Jurkat, Clone E6-1 (cell line): ENCODE measurements around the gene LMTK3.

Experiments used
- DNase-seq: peaks from one replicate; pipeline ENCODE4 v3.0.0-alpha.2; 2011; ENCODE audit warnings: low read depth, low spot score
- H3K4me3 ChIP-seq: 2 replicates; pipeline ENCODE4 v1.5.1; 2011; ENCODE audit warnings: mild to moderate bottlenecking, low read length, control low read depth, moderate library complexity

Gene LMTK3

DNA sequence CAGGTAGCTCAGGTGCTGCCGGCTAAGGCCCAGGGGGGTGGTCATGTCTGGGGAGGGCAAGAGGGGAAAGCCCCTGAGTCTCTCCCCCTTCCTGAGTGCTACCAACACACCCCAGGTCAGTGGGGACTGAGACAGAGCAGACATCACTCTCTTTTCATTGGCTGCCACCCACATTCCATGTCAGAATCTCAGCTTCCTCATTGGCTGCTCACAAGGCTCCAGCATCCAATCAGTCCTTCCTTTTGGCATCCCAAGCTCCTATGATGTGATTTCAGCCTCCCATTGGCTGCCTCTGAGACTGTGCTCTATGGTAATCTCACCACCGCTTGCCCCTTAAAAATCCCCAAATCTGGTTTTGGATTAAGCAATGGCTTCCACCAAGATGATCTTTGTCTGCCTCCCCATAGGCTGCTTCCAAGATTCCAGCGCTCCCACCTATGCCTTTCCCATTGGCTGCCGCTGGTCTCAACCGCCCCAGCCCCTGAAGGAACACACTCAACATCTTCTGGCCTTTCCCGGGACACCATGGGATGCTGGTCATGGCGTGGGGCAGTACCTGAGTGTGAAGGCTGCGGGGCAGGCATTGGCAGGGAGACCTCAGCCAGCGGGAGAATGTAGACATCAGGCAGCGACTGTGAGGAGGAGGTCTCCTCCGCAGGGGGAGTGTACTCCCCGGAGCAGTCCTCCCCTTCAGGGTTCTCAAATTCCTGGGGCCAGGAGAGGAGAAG, 2.0 kb downstream of the LMTK3 start:
- no peak for DNase-seq
- no peak overlapping the region for H3K4me3 ChIP-seq

DNA sequence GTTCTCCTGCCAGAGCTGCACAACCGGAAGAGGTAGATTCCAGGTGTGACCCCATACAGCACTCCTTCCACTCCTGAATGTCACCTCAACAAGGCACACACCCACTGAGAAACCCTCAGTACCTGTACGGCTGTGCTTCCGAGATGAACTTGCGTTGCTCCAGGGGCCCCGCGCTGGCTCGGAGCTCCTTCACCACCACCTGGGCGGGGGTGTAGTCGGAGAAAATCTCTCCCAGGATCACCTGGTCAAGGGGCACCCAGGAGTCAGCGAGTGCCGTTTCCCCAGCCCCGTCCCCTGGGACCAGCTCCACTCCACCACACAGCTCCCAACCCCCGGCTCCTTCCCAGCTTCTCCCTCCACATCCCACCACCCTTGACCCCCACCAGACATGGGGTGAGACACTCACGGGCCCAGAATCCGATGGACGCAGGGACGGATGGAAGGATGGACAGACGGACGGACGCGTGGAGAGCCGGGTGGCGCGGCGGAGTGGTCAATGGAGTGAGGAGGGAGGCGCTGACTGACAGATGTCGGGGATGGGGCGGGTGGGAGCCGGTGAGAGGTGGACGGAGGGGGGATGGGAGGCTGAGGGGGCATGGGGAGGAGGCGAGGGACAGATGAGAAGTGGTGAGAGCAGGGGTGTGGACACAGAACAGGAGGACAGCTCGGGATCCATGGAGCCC, 2.8 kb downstream of the LMTK3 start:
- H3K4me3 ChIP-seq = no peak overlapping the region
- no peak for DNase-seq

DNA sequence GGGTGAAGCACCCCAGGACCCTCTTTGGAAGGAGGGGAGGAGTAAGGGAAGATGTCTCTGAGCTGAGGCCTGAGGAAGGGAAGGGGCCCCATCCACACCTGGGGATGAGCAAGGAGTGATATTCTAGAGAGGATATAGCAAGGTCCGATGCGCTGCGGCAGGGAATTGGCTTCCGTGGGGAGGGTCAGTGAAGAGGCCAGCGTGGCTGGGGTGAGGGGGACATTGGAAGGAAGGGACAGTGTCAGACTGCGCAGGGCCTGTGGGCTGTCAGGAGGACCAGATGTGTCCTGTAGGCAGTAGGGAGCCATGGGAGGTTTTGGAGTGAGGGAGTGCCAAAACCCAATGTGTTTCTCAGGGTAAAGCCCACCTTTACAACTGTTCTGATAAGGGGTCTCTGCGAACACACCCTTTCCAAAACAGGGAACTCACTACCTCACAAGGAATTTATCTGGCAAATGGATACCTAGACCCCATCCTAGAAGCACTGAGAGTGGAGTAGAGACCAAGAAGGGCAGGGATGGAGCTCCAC, 3.7 kb downstream of the LMTK3 start:
- H3K4me3 ChIP-seq = no peak overlapping the region
- DNase-seq = no peak

DNA sequence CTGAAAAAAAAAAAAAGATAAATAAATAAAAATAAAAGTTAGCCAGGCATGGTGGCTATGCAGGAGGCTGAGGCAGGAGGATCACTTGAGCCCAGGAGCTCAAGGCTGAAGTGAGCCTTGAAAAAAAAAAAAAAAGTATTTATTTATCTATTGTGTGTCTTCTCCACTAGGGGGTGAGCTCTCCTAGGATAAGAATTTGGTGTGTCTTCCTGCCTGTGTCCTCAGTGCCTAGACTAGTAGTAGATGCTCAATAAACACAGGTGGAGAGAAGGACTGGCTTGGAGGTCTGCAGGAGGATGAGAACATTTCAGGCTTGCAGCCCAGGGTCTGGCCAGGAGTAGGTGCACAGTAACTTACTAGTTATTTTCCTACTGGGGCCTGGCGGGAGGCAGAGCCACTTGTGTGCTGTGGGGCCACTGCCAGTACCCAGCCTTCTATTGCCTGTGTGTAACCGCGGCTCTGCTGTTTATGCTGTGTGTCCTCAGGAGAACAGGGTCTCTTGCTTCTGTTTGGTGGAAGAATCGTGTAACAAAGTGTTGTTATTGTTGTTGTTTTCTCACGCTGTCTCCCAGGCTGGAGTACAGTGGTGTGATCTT, 5.4 kb downstream of the LMTK3 start:
- peak; percentile 60 for DNase-seq
- H3K4me3 ChIP-seq = no peak overlapping the region

DNA sequence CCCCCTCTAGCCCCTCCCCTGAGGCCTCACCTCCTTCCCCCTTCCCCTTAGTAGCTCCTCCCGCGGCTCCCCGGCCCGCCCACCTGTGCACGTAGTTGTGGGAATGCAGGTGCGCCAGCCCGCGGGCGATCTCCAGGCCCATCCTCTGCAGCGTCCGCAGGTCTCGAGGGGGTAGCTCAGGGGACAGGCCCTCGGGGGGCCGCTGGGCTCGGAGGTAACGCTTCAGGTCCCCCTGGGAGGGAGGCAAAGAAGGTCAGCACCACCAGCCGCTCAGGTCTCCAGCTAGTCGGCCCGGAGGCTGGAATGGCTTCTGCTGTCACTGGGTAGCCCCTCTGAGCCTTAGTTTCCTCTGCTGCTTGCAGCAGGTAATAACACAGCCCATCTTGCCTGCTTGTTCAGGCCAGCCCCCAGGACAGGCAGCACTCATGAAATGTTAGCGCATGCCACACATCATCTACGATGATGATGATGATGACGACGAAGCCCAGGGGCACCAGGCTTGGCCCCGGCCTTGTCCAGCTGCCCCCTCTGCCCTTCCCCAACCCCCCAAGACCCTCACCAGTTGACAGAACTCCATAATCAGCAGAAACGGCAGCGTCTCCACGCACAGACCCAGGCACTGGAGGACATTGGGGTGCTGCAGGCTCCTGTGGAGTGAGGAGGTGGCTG, 9.2 kb downstream of the LMTK3 start:
- H3K4me3 ChIP-seq = peak overlapping the region; percentile 27
- no peak for DNase-seq

DNA sequence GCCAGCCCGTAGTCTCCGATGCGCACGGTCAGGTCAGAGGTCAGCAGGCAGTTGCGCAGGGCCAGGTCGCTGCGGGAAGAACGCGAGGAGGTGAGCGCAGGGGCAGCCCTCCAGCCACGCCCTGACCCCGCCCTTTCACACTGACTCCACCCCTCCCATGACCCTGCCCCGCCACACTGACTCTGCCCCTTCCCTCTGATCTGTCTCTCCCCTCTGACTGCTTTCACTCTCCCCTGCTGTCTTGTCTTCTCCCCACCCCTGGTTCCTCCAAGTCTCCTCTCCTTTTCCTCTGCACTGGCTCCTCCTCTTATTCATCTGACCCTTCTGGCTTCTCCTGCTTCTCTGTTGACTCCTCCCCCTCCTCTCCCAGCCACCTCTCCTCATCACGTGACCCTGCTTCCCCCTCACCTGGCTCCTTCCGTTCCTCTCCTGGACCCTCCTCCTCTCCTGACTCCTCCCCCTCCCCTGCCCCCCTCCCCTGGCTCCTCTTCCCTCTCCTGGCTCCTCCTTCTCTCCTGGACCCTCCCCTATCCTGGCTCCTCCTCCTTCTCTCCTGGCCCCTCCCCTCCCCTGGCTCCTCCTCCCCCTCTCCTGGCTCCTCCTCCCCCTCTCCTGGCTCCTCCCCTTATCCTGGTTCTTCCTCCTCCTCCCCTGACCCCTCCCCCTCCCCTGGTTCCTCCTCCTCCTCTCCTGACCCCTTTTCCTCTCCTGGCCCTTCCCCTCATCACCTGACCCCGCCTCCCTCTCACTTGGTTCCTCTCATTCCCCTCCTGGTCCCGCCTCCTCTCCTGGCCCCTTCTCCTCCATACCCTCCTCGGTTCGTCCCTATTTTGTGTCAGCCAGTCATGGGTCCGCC, 9.9 kb downstream of the LMTK3 start:
- H3K4me3 ChIP-seq = peak overlapping the region; percentile 0
- DNase-seq = peak; percentile 88

DNA sequence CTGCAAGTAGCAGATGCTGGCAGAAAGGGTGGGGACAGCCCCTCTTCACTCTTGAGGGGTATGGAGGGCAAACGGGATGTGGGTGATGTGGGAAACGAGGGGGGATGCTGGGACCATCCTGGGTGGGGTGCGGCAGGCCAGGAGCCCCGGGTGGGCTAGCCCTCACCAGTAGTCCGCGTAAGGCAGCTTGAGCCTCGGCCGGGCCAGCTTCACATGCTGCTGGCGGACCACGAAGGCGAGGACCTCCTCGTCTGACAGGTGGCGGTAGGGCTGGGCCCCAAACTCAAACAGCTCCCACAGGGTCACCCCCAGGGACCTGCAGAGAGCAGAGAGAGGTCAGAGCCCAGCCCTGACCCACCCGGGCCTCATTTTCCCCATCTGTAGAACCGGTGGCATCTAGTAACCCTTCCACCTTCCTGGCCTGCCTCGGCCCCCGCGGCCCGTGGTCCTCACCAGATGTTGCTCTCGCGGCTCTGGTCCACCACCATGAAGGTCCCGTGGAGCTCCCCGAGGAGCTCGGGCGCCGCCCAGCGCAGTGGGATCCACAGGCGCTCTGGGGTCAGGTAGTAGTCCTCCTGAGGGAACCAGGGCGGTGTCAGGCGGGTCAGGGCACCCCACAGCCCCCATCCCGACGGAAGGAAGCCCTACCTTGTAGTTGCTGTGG, 10.7 kb downstream of the LMTK3 start:
- peak overlapping the region; percentile 0; the same call in 1 of the 2 replicates for H3K4me3 ChIP-seq

DNA sequence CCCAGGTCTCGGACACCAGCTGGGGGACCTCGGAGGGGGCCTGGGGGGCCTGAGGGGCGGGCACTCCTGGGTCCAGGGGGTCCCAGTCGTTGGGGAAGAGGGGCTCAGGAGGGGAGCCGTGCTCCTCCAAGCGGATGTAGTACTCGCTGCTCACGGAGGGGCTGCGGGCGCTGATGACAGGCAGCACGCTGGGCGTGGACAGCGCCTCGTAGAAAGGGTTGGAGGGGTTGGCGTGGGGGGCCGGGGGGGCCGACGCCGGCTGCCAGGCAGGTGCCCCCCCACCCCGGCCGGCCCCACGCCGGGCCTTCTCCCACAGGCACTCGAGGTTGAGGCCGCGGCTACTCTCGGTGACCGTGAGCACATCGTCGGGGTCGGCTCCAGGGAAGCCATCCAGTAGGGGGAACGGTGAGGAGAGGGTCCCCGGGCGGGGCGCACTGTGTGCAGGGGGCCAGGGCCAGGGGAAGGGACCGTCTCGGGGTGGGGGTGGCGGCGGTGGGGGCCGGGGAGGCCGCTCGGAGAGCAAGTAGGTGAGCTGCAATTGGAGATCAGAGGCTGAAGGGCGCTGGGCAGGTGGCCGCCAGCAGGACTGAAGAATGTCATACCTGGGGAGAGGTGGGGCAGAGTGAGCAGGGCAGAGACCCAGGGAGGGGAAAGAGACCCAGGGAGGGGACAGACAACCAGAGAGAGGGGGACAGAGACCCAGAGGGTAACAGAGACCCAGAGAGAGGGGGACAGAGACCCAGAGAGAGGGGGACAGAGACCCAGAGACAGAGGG, 12.1 kb downstream of the LMTK3 start:
- no peak overlapping the region for H3K4me3 ChIP-seq
- DNase-seq = no peak

More for the DNA sequence above, 10.7 kb downstream of the LMTK3 start:
- no peak for DNase-seq

DNA sequence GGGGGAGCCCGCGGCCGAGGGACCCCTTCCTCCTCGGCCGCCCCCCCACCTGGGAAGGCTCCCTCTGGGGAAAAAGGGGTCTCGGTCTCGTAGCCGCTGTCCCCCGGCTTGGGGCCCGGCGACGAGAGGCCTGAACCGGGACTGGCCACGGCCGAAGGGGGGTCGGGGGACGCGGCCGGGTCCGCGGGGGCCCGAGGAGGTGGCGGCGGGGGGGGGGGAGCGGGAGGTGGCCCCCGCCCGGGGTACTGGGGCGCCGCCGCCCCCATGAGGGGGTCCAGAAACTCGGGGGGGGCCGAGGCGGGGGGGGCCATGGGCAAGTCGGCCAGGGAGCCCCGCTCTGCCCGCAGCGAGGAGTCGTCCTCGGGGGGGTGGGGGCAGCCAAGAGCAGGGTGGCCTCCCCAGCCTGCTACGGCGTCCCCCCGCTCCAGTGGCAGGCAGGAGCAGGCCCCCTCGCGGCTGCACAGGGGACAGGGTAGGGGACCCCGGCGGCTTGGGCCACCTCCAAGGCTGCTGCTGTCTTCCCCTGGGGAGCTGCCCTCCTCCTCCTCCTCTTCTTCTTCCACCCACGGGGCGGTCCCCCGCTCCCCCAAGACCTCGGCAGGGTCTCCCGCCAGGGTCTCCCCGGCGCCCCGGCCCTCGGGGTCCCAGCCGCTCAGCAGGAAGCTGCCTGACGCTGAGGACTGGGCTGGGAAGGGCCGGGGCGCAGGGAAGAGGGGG, 12.9 kb downstream of the LMTK3 start:
- DNase-seq = no peak
- H3K4me3 ChIP-seq = no peak overlapping the region

DNA sequence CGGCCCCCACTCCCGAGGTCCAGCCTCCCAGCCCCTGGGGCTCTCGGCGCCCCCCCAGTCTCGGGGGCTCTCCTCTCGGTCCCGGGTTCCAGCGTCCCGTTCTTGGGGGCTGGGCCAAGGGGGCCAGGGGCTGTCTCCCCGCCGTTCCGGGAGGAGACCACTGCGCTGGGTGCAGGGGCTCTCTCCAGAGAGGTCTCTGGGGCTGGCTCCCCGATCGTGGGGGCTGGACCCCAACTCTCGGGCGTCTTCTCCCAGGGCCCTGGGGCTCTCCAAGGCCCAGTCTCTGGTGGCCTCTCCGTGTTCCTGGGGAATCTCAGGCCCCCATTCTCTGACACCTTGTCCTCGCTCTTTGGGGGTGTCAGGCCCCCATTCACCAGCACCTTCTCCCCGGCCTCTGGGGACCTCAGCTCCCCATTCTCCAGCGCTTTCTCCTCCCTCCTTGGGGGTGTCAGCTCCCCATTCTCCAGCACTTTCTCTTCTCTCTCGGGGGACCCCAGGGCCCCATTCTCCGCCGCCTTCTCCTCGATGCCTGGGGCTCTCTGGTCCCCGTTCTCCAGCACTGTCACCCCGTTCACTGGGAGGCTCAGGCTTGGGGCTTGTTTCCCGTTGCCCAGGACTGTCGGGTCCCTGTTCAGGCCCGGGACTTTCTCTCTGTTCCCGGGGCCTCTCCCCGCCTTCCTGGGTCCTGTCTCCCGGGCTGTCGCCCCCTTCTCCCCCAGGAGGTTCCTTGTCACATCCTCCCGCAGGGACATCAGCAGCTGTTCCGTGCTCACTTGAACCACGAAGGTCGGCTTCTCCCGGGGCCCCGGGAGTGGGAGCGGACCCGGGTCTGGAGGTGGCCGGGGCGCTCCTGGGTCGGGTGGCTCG, 13.7 kb downstream of the LMTK3 start:
- H3K4me3 ChIP-seq = no peak overlapping the region
- no peak for DNase-seq

DNA sequence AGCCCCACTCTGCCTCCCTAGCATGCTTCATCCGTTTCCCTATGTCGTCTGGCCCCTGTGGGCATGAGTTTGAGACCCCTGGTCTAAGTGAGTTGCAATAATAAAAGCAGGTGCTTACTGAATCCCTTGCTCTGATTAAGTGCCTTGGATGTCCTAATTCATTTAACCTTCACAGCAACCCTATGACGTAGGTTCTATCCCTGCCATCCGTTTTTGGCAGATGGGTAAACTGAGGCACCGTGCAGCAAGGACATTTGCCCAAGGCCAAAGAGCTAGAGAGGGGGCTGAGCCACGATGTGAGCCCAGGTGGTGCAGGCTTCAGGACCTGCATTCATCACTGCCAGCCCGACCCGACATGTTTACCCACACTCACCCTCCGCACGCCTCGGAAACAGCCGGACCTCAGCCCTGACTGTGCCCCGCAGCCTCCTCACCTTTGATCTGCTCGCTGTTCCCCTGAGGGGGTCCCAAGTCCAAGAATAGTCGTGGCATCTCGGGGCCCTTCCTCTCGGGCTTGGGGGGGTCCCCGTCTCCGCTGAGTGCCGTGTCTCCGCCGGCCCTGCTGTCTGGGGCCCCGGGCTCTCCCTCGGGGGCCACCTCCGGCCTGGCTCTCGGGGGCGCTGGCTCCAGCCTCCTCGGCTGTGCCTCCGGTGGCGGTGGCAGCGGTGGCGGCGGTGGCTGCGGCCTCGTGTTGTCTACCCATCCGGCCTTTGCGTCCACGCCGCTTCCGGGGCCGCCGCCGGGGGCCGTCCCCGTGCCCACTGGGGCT, 14.5 kb downstream of the LMTK3 start:
- no peak for DNase-seq

DNA sequence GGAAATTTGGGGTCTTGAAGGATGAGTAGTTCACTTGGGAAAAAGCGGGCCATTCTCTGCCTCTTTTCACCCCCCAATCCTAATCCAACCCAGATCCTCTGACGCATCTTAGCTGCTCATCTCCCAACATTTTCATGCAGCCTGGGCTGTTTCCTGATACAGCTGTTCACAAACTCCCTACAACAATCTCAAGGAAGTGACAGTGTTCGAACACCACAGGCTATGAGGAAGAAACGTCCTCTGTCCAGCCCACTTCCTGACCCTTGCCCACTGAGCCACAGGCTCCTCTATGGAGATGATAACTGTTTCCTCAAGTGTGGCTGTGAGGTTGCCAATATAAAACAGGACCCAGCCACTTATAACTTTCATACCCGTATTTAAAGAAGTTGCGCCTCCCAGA, 16.2 kb downstream of the LMTK3 start:
- no peak overlapping the region for H3K4me3 ChIP-seq
- no peak for DNase-seq

More for the DNA sequence above, 14.5 kb downstream of the LMTK3 start:
- H3K4me3 ChIP-seq = no peak overlapping the region

DNA sequence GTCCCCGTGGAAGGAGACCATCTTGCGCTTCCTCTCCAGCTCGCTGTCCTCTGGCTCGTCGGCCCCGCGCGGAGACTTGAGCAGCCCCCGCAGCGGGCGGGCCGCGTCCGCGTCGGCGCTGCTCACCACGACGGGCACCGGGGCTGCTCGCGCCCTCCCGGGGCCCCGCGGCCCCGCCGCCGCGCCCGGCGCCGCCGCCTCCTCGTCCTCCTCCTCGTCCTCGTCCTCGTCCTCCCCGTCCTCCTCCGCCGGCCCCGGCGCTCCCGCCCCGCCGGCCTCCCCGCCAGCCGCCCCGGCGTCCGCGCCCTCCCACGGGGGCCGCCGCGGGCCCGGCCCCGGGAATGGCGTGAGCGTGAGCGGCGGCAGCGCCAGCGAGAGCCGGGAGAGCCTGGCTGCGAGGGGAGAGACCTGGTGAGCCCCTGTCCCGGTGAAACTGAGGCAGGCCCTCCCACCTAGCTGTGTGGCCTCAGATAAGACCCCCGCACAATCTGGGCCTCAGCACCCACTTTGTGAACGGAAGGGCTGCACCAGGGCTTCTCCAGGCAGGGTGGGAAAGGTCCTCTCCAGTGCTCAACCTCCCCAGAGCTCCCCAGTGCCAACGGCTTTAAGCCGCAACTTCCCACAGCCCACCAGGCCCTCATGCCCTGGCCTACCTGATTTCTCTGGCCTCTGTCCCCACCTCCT, 17.8 kb downstream of the LMTK3 start:
- H3K4me3 ChIP-seq = no peak overlapping the region
- no peak for DNase-seq

DNA sequence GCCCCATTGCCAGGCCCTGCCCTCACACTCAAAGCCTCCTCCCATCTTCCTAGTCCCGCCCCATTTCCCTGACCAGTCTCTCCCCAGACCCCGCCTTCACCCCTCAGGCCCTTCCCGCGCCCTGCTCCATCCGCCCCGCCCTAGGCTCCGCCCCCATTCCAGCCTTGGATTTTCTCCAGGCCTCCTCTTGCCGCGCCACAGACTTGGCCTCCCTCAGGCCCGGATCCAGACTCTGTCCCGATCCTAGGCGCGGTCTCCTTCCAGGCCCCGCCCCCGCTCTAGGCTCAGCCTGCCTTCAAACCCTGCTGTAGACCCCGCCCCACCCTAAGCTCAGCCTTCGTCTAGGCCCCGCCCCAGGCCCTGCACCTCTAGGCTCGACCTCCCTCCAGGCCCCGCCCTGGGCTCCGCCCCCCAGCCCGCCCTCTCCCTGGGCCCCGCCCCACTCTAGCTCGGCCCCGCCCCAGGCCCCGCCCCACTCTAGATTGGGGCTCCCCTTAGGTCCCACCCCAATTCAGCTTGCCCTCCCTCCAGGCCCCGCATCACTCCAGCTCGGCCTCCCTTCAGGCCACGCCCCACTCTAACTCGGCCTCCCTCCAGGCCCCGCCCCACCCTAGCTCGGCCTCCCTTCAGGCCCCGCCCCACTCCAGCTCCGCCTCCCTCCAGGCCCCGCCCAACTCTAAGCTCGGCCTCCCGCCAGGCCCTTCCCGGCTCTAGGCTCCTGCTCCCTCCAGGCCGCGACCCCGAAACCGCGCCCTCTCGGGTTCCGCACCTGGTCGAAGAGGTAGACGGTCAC, 18.5 kb downstream of the LMTK3 start:
- H3K4me3 ChIP-seq = no peak overlapping the region
- DNase-seq = peak; percentile 69
